DND-41 (cell line): ENCODE results near the gene CLTA.
"Not testable (repeated sequence)": the region's sequence is repeated elsewhere in the genome, so short reads cannot be mapped to it uniquely, and the experiment has no call there.

Experiments used
- CTCF ChIP-seq: IDR thresholded peaks from 2 replicates; pipeline ENCODE4 v1.5.1; 2012; ENCODE audit warnings: borderline replicate concordance, low read length, moderate library complexity, mild to moderate bottlenecking; ENCODE audit not compliant: poor library complexity, severe bottlenecking; ENCODE audit errors: extremely low read depth
- EZH2 ChIP-seq: IDR thresholded peaks from 3 replicates; pipeline ENCODE4 v1.6.1; 2012; ENCODE audit warnings: borderline replicate concordance, low read depth, mild to moderate bottlenecking, moderate library complexity, low read length, inconsistent platforms; ENCODE audit not compliant: severe bottlenecking

DNA sequence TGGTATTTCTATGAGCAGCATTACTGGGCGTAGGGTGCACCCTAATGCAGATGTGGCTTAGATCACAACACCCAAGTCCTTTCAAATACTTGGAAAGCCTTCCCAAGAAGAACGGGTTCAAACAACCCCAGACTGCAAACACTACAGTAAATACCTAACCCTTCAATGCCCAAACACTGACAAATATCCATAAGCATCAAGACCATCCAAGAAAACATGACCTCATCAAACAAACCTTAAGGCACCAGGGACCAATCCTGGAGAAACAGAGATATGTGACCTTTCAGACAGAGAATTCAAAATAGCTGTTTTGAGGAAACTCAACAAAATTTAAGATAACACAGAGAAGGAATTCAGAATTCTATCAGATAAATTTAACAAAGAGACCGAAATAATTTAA, 15.5 kb upstream of the CLTA start:
- TF ChIP-seq CTCF, EZH2: not testable (repeated sequence)
